AG09309 (cell line): ENCODE results near the gene TTYH1.
A peak's percentile ranks its signal among the peaks of the same experiment; 100 is the strongest.
"Not testable (repeated sequence)": the region's sequence is repeated elsewhere in the genome, so short reads cannot be mapped to it uniquely, and the experiment has no call there.

Experiments
- DNase-seq: peaks from one replicate; pipeline ENCODE4 v3.0.0-alpha.2; 2010; ENCODE audit warnings: low read depth
- H3K4me3 ChIP-seq: 2 replicates; pipeline ENCODE4 v1.5.1; 2011; ENCODE audit warnings: mild to moderate bottlenecking, low read depth, low read length, moderate library complexity; ENCODE audit not compliant: control insufficient read depth
- CTCF ChIP-seq: IDR thresholded peaks from 2 replicates; pipeline ENCODE4 v1.5.1; 2011; ENCODE audit warnings: mild to moderate bottlenecking, low read depth, low read length, inconsistent platforms; ENCODE audit not compliant: insufficient read depth, control insufficient read depth; ENCODE audit errors: missing control alignments

The TTYH1 gene

GRCh38 chr19:54464630-54465425 lies 49.6 kb downstream of the TTYH1 start:
- peak overlapping the region; percentile 58 for H3K4me3 ChIP-seq
- no peak for TF ChIP-seq CTCF
- DNase-seq, result no peak

GRCh38 chr19:54465426-54466109 lies 50.3 kb downstream of the TTYH1 start:
- no peak for TF ChIP-seq CTCF
- H3K4me3 ChIP-seq, result no peak overlapping the region
- no peak for DNase-seq

- not testable (repeated sequence) for DNase-seq, H3K4me3 ChIP-seq
These were observed 50.8 kb downstream of the TTYH1 start for GRCh38 chr19:54466110-54466480.

GRCh38 chr19:54469496-54469934 lies 54.3 kb downstream of the TTYH1 start:
- TF ChIP-seq CTCF, result no peak
- no peak overlapping the region for H3K4me3 ChIP-seq
- DNase-seq, result no peak

- no peak for TF ChIP-seq CTCF
These were observed 55.1 kb downstream of the TTYH1 start for GRCh38 chr19:54470276-54470887.

GRCh38 chr19:54470991-54471782 lies 55.9 kb downstream of the TTYH1 start:
- DNase-seq, result no peak
- no peak for TF ChIP-seq CTCF
- H3K4me3 ChIP-seq, result peak overlapping the region; percentile 47

More at GRCh38 chr19:54470276-54470887, 55.1 kb downstream of the TTYH1 start:
- no peak overlapping the region for H3K4me3 ChIP-seq
- DNase-seq, result no peak
